ENCODE measurements around the gene PSMB1. TPM values are rescaled to one million over a fixed set of nuclear protein-coding genes. Genes with fewer than 3 reads are reported as not detected.
A peak's percentile ranks its signal among the peaks of the same experiment; 100 is the strongest.

The PSMB1 gene
- total RNA-seq, 5 donors from 2014 or later (not counting 1 experiment from before 2014, with no cell fraction given): 85.6 to 106 (median 94.6) TPM

GRCh38 chr6:170522565-170523183, 30.4 kb downstream of the PSMB1 start:
- H3K9me3 ChIP-seq: no peaks in the 10 kb centered on the region
- CTCF ChIA-PET: no interaction called here
- ATAC-seq (replicated peaks in 1 of 4) (no peak), DNase-seq (no peak)
- H3K27me3 Mint-ChIP-seq: peaks cover 28 to 31% of the 10 kb centered on the region in 2 donors
- no peaks in the 10 kb centered on the region for H3K9me3 Mint-ChIP-seq
- H3K4me3 Mint-ChIP-seq: no peak overlapping the region
- H3K27ac ChIP-seq (ENCODE audit: low read length): no peak overlapping the region
- H3K36me3 Mint-ChIP-seq: no peaks in the 10 kb centered on the region
- H3K4me1 Mint-ChIP-seq: peaks cover 0 to 2% (median 0%) of the 10 kb centered on the region in 3 donors
- H3K36me3 ChIP-seq (ENCODE audit: control insufficient read depth in 2 of 2, extremely low read depth in 1 of 2, insufficient read depth in 1 of 2, low read length in 1 of 2): no peaks in the 10 kb centered on the region
- POLR2A ChIA-PET: no interaction called here
- H3K27ac Mint-ChIP-seq: no peak overlapping the region
- 94% methylated on average over 5 of the region's 10 CpGs for WGBS (ENCODE audit: insufficient coverage)
- H3K4me1 ChIP-seq (ENCODE audit: control insufficient read depth in 1 of 2, extremely low read depth in 1 of 2, insufficient read depth in 2 of 2, low read length in 2 of 2): no peaks in the 10 kb centered on the region
- no peak overlapping the region for H3K4me3 ChIP-seq (ENCODE audit: control insufficient read depth in 1 of 2, extremely low read depth in 1 of 2, low read length in 1 of 2)
- peaks cover 0 to 3% of the 10 kb centered on the region in 2 experiments for H3K27me3 ChIP-seq (replicated peaks in 1 of 2; ENCODE audit: control insufficient read depth in 2 of 2, extremely low read depth in 1 of 2, insufficient read depth in 2 of 2, low read length in 1 of 2)

- peaks cover 40 to 50% of the 10 kb centered on the region in 2 donors for H3K27me3 Mint-ChIP-seq
- 0% methylated on average over 3 of the region's 4 CpGs for WGBS (ENCODE audit: insufficient coverage)
- peak overlapping the region in 1 of 2 donors; percentile 19 for H3K4me3 ChIP-seq (ENCODE audit: control insufficient read depth in 1 of 2, extremely low read depth in 1 of 2, low read length in 1 of 2)
- H3K9me3 ChIP-seq: no peaks in the 10 kb centered on the region
- H3K27me3 ChIP-seq (replicated peaks in 1 of 2; ENCODE audit: control insufficient read depth in 2 of 2, extremely low read depth in 1 of 2, insufficient read depth in 2 of 2, low read length in 1 of 2): peaks cover 0 to 3% of the 10 kb centered on the region in 2 experiments
- no peak overlapping the region for H3K27ac ChIP-seq (ENCODE audit: low read length)
- no peaks in the 10 kb centered on the region for H3K9me3 Mint-ChIP-seq
- H3K4me1 ChIP-seq (ENCODE audit: control insufficient read depth in 1 of 2, extremely low read depth in 1 of 2, insufficient read depth in 2 of 2, low read length in 2 of 2): peaks cover 0 to 3% of the 10 kb centered on the region in 2 experiments
- peaks cover 0 to 4% (median 0%) of the 10 kb centered on the region in 3 donors for H3K4me1 Mint-ChIP-seq
- DNase-seq (peak in 30 of 35 experiments; percentile 6 to 63 (median 16)), ATAC-seq (replicated peaks in 1 of 4) (peak; percentile 82 to 91 (median 86))
- POLR2A ChIA-PET: no interaction called here
- H3K36me3 ChIP-seq (ENCODE audit: control insufficient read depth in 2 of 2, extremely low read depth in 1 of 2, insufficient read depth in 1 of 2, low read length in 1 of 2): no peaks in the 10 kb centered on the region
- CTCF ChIA-PET: interaction anchor here (0.6 to 2.3 kb wide), 9 partner anchors 13 to 743 kb away, joined by 3 to 18 read pairs (median 5); no protein-coding TSS in a partner anchor
- H3K27ac Mint-ChIP-seq: no peak overlapping the region
- H3K4me3 Mint-ChIP-seq: peak overlapping the region in 2 of 3 donors; percentile 13 to 17
- no peaks in the 10 kb centered on the region for H3K36me3 Mint-ChIP-seq
Measured at GRCh38 chr6:170516783-170517616, 36.1 kb downstream of the PSMB1 start.

GRCh38 chr6:170514908-170515307, 38.2 kb downstream of the PSMB1 start:
- H3K4me1 ChIP-seq (ENCODE audit: control insufficient read depth in 1 of 2, extremely low read depth in 1 of 2, insufficient read depth in 2 of 2, low read length in 2 of 2): peaks cover 0 to 3% of the 10 kb centered on the region in 2 experiments
- no peak overlapping the region for H3K4me3 Mint-ChIP-seq
- no peak for DNase-seq
- H3K9me3 Mint-ChIP-seq: no peaks in the 10 kb centered on the region
- H3K4me3 ChIP-seq (ENCODE audit: control insufficient read depth in 1 of 2, extremely low read depth in 1 of 2, low read length in 1 of 2): no peak overlapping the region
- no peak for ATAC-seq (replicated peaks in 1 of 4)
- CTCF ChIA-PET: no interaction called here
- H3K36me3 ChIP-seq (ENCODE audit: control insufficient read depth in 2 of 2, extremely low read depth in 1 of 2, insufficient read depth in 1 of 2, low read length in 1 of 2): no peaks in the 10 kb centered on the region
- POLR2A ChIA-PET: no interaction called here
- no CpG with 5 or more reads among the region's 1 CpG for WGBS (ENCODE audit: insufficient coverage)
- no peak overlapping the region for H3K27ac ChIP-seq (ENCODE audit: low read length)
- no peaks in the 10 kb centered on the region for H3K36me3 Mint-ChIP-seq
- peaks cover 42 to 55% of the 10 kb centered on the region in 2 donors for H3K27me3 Mint-ChIP-seq
- H3K27ac Mint-ChIP-seq: no peak overlapping the region
- no peaks in the 10 kb centered on the region for H3K9me3 ChIP-seq
- H3K4me1 Mint-ChIP-seq: peaks cover 0 to 4% (median 0%) of the 10 kb centered on the region in 3 donors
- H3K27me3 ChIP-seq (replicated peaks in 1 of 2; ENCODE audit: control insufficient read depth in 2 of 2, extremely low read depth in 1 of 2, insufficient read depth in 2 of 2, low read length in 1 of 2): peaks cover 0 to 10% of the 10 kb centered on the region in 2 experiments

- DNase-seq (no peak), ATAC-seq (replicated peaks in 1 of 4) (no peak)
- H3K36me3 Mint-ChIP-seq: no peaks in the 10 kb centered on the region
- Histone ChIP-seq H3K9me3 (no peaks in the 10 kb centered on the region), H3K4me3 (ENCODE audit: control insufficient read depth in 1 of 2, extremely low read depth in 1 of 2, low read length in 1 of 2) (no peak overlapping the region), H3K27ac (ENCODE audit: low read length) (no peak overlapping the region), H3K4me1 (ENCODE audit: control insufficient read depth in 1 of 2, extremely low read depth in 1 of 2, insufficient read depth in 2 of 2, low read length in 2 of 2) (peaks cover 0 to 3% of the 10 kb centered on the region in 2 experiments), H3K27me3 (replicated peaks in 1 of 2; ENCODE audit: control insufficient read depth in 2 of 2, extremely low read depth in 1 of 2, insufficient read depth in 2 of 2, low read length in 1 of 2) (peaks cover 0 to 10% of the 10 kb centered on the region in 2 experiments), H3K36me3 (ENCODE audit: control insufficient read depth in 2 of 2, extremely low read depth in 1 of 2, insufficient read depth in 1 of 2, low read length in 1 of 2) (no peaks in the 10 kb centered on the region)
- H3K27ac Mint-ChIP-seq: no peak overlapping the region
- no peaks in the 10 kb centered on the region for H3K9me3 Mint-ChIP-seq
- no CpG with 5 or more reads among the region's 4 CpGs for WGBS (ENCODE audit: insufficient coverage)
- H3K27me3 Mint-ChIP-seq: peaks cover 32 to 36% of the 10 kb centered on the region in 2 donors
- ChIA-PET POLR2A (no interaction called here), CTCF (no interaction called here)
- no peak overlapping the region for H3K4me3 Mint-ChIP-seq
- peaks cover 0 to 4% (median 0%) of the 10 kb centered on the region in 3 donors for H3K4me1 Mint-ChIP-seq
Measured at GRCh38 chr6:170512249-170512648, 40.9 kb downstream of the PSMB1 start.

GRCh38 chr6:170510631-170511030, 42.5 kb downstream of the PSMB1 start:
- ChIA-PET CTCF (interaction anchor here in 1 of 2 donors (0.7 kb wide), 1 partner anchor 9 kb away, joined by 3 read pairs; no protein-coding TSS in a partner anchor), POLR2A (no interaction called here)
- peaks cover 0 to 14% of the 10 kb centered on the region in 2 experiments for H3K27me3 ChIP-seq (replicated peaks in 1 of 2; ENCODE audit: control insufficient read depth in 2 of 2, extremely low read depth in 1 of 2, insufficient read depth in 2 of 2, low read length in 1 of 2)
- no peak overlapping the region for H3K4me3 ChIP-seq (ENCODE audit: control insufficient read depth in 1 of 2, extremely low read depth in 1 of 2, low read length in 1 of 2)
- WGBS (ENCODE audit: insufficient coverage): 95% methylated on average over 20 of the region's 20 CpGs
- Mint-ChIP-seq H3K4me3 (no peak overlapping the region), H3K27me3 (peaks cover 35 to 37% of the 10 kb centered on the region in 2 donors), H3K27ac (no peak overlapping the region), H3K4me1 (no peaks in the 10 kb centered on the region), H3K36me3 (no peaks in the 10 kb centered on the region), H3K9me3 (no peaks in the 10 kb centered on the region)
- no peaks in the 10 kb centered on the region for H3K4me1 ChIP-seq (ENCODE audit: control insufficient read depth in 1 of 2, extremely low read depth in 1 of 2, insufficient read depth in 2 of 2, low read length in 2 of 2)
- H3K9me3 ChIP-seq: no peaks in the 10 kb centered on the region
- DNase-seq: no peak
- no peak for ATAC-seq (replicated peaks in 1 of 4)
- no peaks in the 10 kb centered on the region for H3K36me3 ChIP-seq (ENCODE audit: control insufficient read depth in 2 of 2, extremely low read depth in 1 of 2, insufficient read depth in 1 of 2, low read length in 1 of 2)
- no peak overlapping the region for H3K27ac ChIP-seq (ENCODE audit: low read length)

- no peak overlapping the region for H3K27ac Mint-ChIP-seq
- Histone ChIP-seq H3K36me3 (ENCODE audit: control insufficient read depth in 2 of 2, extremely low read depth in 1 of 2, insufficient read depth in 1 of 2, low read length in 1 of 2) (no peaks in the 10 kb centered on the region), H3K27me3 (replicated peaks in 1 of 2; ENCODE audit: control insufficient read depth in 2 of 2, extremely low read depth in 1 of 2, insufficient read depth in 2 of 2, low read length in 1 of 2) (peaks cover 0 to 17% of the 10 kb centered on the region in 2 experiments), H3K4me1 (ENCODE audit: control insufficient read depth in 1 of 2, extremely low read depth in 1 of 2, insufficient read depth in 2 of 2, low read length in 2 of 2) (no peaks in the 10 kb centered on the region), H3K4me3 (ENCODE audit: control insufficient read depth in 1 of 2, extremely low read depth in 1 of 2, low read length in 1 of 2) (no peak overlapping the region), H3K27ac (ENCODE audit: low read length) (no peak overlapping the region), H3K9me3 (no peaks in the 10 kb centered on the region)
- no peaks in the 10 kb centered on the region for H3K4me1 Mint-ChIP-seq
- 73% methylated on average over 2 of the region's 3 CpGs for WGBS (ENCODE audit: insufficient coverage)
- CTCF ChIA-PET: no interaction called here
- no peak overlapping the region for H3K4me3 Mint-ChIP-seq
- POLR2A ChIA-PET: interaction anchor here in 1 of 2 donors (0.6 kb wide), 1 partner anchor 13 kb away, joined by 3 read pairs; no protein-coding TSS in a partner anchor
- no peaks in the 10 kb centered on the region for H3K9me3 Mint-ChIP-seq
- ATAC-seq (replicated peaks in 1 of 4) (no peak), DNase-seq (no peak)
- H3K36me3 Mint-ChIP-seq: no peaks in the 10 kb centered on the region
- H3K27me3 Mint-ChIP-seq: peaks cover 33 to 34% of the 10 kb centered on the region in 2 donors
Measured at GRCh38 chr6:170509723-170510018, 43.4 kb downstream of the PSMB1 start.
